H1 (cell line): ENCODE data around the gene GIMAP7. TPM values are rescaled to one million over a fixed set of nuclear protein-coding genes. Genes with fewer than 3 reads are reported as not detected.

Experiments
- CTCF ChIA-PET: fragments of 300-600 bp; sonication (Branson Sonifier 250); formaldehyde crosslinking; loops from one replicate; lab custom pipeline; 2021; ENCODE audit not compliant: partially characterized antibody; lab: Charles Lee
- POLR2A ChIA-PET: fragments of 300-600 bp; sonication (Branson Sonifier 250); formaldehyde crosslinking; loops from one replicate; lab custom pipeline; 2021; ENCODE audit warnings: inconsistent platforms; ENCODE audit not compliant: partially characterized antibody; lab: Charles Lee
- DNase-seq, 2 experiments: peaks; one replicate each; pipeline versions ENCODE4 v3.0.0 to v3.0.0-alpha.2; 2010 to 2022; ENCODE audit warnings: low spot score in 2 of 2, low read depth in 1 of 2, mixed read lengths in 1 of 2
- FAIRE-seq: peaks from 2 replicates; lab custom pipeline; 2011; peaks lifted over from hg19 to GRCh38; lab: Jason Lieb, UNC
- H2AFZ ChIP-seq: 2 replicates; pipeline ENCODE4 v1.8.1; 2012; ENCODE audit warnings: low read length, inconsistent platforms
- H2AK5ac ChIP-seq: 2 replicates; pipeline ENCODE4 v1.6.1; 2013; ENCODE audit warnings: low read depth, low read length
- H2BK120ac ChIP-seq: replicated peaks from 2 replicates; pipeline ENCODE3; 2013; ENCODE audit warnings: low read depth, low read length, inconsistent platforms
- H2BK12ac ChIP-seq: 2 replicates; pipeline ENCODE4 v1.6.1; 2013; ENCODE audit warnings: low read depth, low read length
- H2BK15ac ChIP-seq: 2 replicates; pipeline ENCODE4 v1.6.1; 2013; ENCODE audit warnings: low read length
- H2BK20ac ChIP-seq: 2 replicates; pipeline ENCODE4 v1.6.1; 2013; ENCODE audit warnings: low read length
- H2BK5ac ChIP-seq: 2 replicates; pipeline ENCODE4 v1.6.1; 2013; ENCODE audit warnings: low read depth, low read length
- H3K14ac ChIP-seq: 2 replicates; pipeline ENCODE4 v1.6.1; 2013; ENCODE audit warnings: inconsistent platforms; ENCODE audit not compliant: insufficient read length
- H3K18ac ChIP-seq: 2 replicates; pipeline ENCODE4 v1.6.1; 2013; ENCODE audit warnings: low read length; ENCODE audit errors: extremely low read depth
- H3K23ac ChIP-seq: 2 replicates; pipeline ENCODE4 v1.6.1; 2013; ENCODE audit warnings: inconsistent platforms; ENCODE audit not compliant: insufficient read length
- H3K23me2 ChIP-seq: 2 replicates; pipeline ENCODE4 v1.6.1; 2013; ENCODE audit warnings: low read depth, low read length
- H3K27ac ChIP-seq: 2 replicates; pipeline ENCODE4 v1.6.1; 2011; ENCODE audit warnings: low read depth, low read length, inconsistent platforms
- H3K27me3 ChIP-seq, 4 experiments: replicated peaks in 1 of 4; 1 replicate in 1 of 4; 2 replicates in 3 of 4; pipeline versions ENCODE4 v1.6.1 to v1.8.1; 2011 to 2013; ENCODE audit warnings: low read length in 3 of 4, mild to moderate bottlenecking in 3 of 4, inconsistent platforms in 2 of 4, mixed read lengths in 2 of 4, moderate library complexity in 1 of 4; ENCODE audit not compliant: control insufficient read depth in 3 of 4, insufficient read depth in 3 of 4; ENCODE audit errors: extremely low read depth in 1 of 4
- H3K36me3 ChIP-seq, 4 experiments: 2 replicates each; pipeline versions ENCODE4 v1.6.1 to v1.8.1; 2011 to 2013; ENCODE audit warnings: mild to moderate bottlenecking in 4 of 4, low read length in 3 of 4, moderate library complexity in 2 of 4, control low read depth in 1 of 4, inconsistent platforms in 1 of 4; ENCODE audit not compliant: insufficient read depth in 4 of 4, control insufficient read depth in 2 of 4
- H3K4ac ChIP-seq: replicated peaks from 2 replicates; pipeline ENCODE3; 2013; ENCODE audit warnings: low read length, low read depth, mixed read lengths, inconsistent platforms; ENCODE audit not compliant: insufficient read length
- H3K4me1 ChIP-seq, 4 experiments: replicated peaks in 1 of 4; 1 replicate in 1 of 4; 2 replicates in 3 of 4; pipeline versions ENCODE4 v1.6.1 to v1.8.1; 2011 to 2013; ENCODE audit warnings: low read length in 3 of 4, inconsistent platforms in 2 of 4, mixed read lengths in 1 of 4; ENCODE audit not compliant: insufficient read depth in 4 of 4, control insufficient read depth in 3 of 4
- H3K4me2 ChIP-seq, 2 experiments: 2 replicates each; pipeline versions ENCODE4 v1.6.1 to v1.8.1; 2011 to 2013; ENCODE audit warnings: low read depth in 2 of 2, low read length in 2 of 2, control low read depth in 1 of 2, inconsistent platforms in 1 of 2, mild to moderate bottlenecking in 1 of 2; ENCODE audit not compliant: insufficient read depth in 1 of 2
- H3K4me3 ChIP-seq, 4 experiments: fragments of 200-600, 300-600 bp in 1 of 4; sonication (generic), shearing (Covaris generic), sonication (Bioruptor Twin) in 1 of 4; 2 replicates each; pipeline versions ENCODE4 v1.5.1 to v1.8.1; 2011 to 2016; ENCODE audit warnings: low read length in 4 of 4, low read depth in 3 of 4, control low read depth in 2 of 4, inconsistent platforms in 2 of 4, mild to moderate bottlenecking in 2 of 4, mixed read lengths in 1 of 4, moderate library complexity in 1 of 4; ENCODE audit not compliant: insufficient read depth in 2 of 4; ENCODE audit errors: extremely low read depth in 1 of 4
- H3K56ac ChIP-seq: replicated peaks from 2 replicates; pipeline ENCODE3; 2013; ENCODE audit warnings: low read depth, mild to moderate bottlenecking, mixed read lengths, low read length, inconsistent platforms; ENCODE audit not compliant: insufficient read length
- H3K79me1 ChIP-seq: 2 replicates; pipeline ENCODE4 v1.6.1; 2013; ENCODE audit warnings: low read depth, low read length, control low read depth
- H3K79me2 ChIP-seq, 2 experiments: 2 replicates each; pipeline versions ENCODE4 v1.6.1 to v1.8.1; 2012 to 2013; ENCODE audit warnings: low read length in 2 of 2, mild to moderate bottlenecking in 2 of 2, inconsistent platforms in 1 of 2; ENCODE audit not compliant: insufficient read depth in 2 of 2, control insufficient read depth in 1 of 2
- H3K9ac ChIP-seq, 4 experiments: replicated peaks in 1 of 4; 1 replicate in 1 of 4; 2 replicates in 3 of 4; pipeline versions ENCODE4 v1.6.1 to v1.8.1; 2011 to 2013; ENCODE audit warnings: low read depth in 3 of 4, low read length in 3 of 4, control low read depth in 2 of 4, mild to moderate bottlenecking in 2 of 4, moderate library complexity in 2 of 4, inconsistent platforms in 1 of 4; ENCODE audit errors: extremely low read depth in 1 of 4
- H3K9me3 ChIP-seq, 2 experiments: 2 replicates each; pipeline versions ENCODE4 v1.6.1 to v1.8.1; 2012 to 2013; ENCODE audit warnings: mild to moderate bottlenecking in 2 of 2, moderate library complexity in 2 of 2, control low read depth in 1 of 2, inconsistent platforms in 1 of 2, low read depth in 1 of 2, low read length in 1 of 2, mixed read lengths in 1 of 2; ENCODE audit not compliant: insufficient read depth in 2 of 2
- H4K20me1 ChIP-seq, 2 experiments: replicated peaks in 1 of 2; 2 replicates each; pipeline versions ENCODE3 to v1.8.1; 2011 to 2013; ENCODE audit warnings: inconsistent platforms in 2 of 2, low read length in 2 of 2, mild to moderate bottlenecking in 1 of 2; ENCODE audit not compliant: insufficient read depth in 2 of 2, control insufficient read depth in 1 of 2
- H4K5ac ChIP-seq: 2 replicates; pipeline ENCODE4 v1.6.1; 2013; ENCODE audit warnings: low read length, low read depth, mixed read lengths, inconsistent platforms; ENCODE audit not compliant: insufficient read length
- H4K8ac ChIP-seq: 2 replicates; pipeline ENCODE4 v1.8.0; 2013; ENCODE audit warnings: mild to moderate bottlenecking, moderate library complexity, low read length, inconsistent platforms; ENCODE audit not compliant: insufficient read depth; ENCODE audit errors: extremely low read depth
- H4K91ac ChIP-seq: replicated peaks from 2 replicates; pipeline ENCODE3; 2013; ENCODE audit warnings: low read length, mixed read lengths, inconsistent platforms; ENCODE audit not compliant: insufficient read length
- CHD2 ChIP-seq: IDR thresholded peaks from 2 replicates; pipeline ENCODE4 v1.6.1; 2012; ENCODE audit warnings: low read length, improper control_type of control experiment
- CTBP2 ChIP-seq: IDR thresholded peaks from 2 replicates; pipeline ENCODE4 v1.7.0; 2011; ENCODE audit warnings: borderline replicate concordance, mild to moderate bottlenecking, moderate library complexity, mixed read lengths, low read length; ENCODE audit not compliant: insufficient read depth, insufficient read length
- HDAC2 ChIP-seq, 2 experiments: fragments of 300-600 bp in 1 of 2; sonication (generic) in 1 of 2; IDR thresholded peaks; 2 replicates each; pipeline ENCODE4 v1.6.1; 2011 to 2012; ENCODE audit warnings: low read depth in 2 of 2, low read length in 2 of 2, mild to moderate bottlenecking in 2 of 2, moderate library complexity in 2 of 2, borderline replicate concordance in 1 of 2, inconsistent platforms in 1 of 2
- KDM4A ChIP-seq: IDR thresholded peaks from one replicate; pipeline ENCODE4 v1.7.1; 2012; ENCODE audit warnings: low read depth, mild to moderate bottlenecking, moderate library complexity, low read length, inconsistent platforms; ENCODE audit not compliant: severe bottlenecking
- KDM5A ChIP-seq: fragments of 200-600 bp; IDR thresholded peaks from 2 replicates; pipeline ENCODE4 v1.7.1; 2012; ENCODE audit warnings: mild to moderate bottlenecking, low read length, inconsistent platforms, mixed read lengths
- POU5F1 ChIP-seq: IDR thresholded peaks from 2 replicates; pipeline ENCODE4 v1.6.1; 2011; ENCODE audit warnings: low read depth, mild to moderate bottlenecking, low read length, moderate library complexity
- SIN3A ChIP-seq, 2 experiments: IDR thresholded peaks in 1 of 2; conservative IDR thresholded peaks in 1 of 2; 2 replicates each; pipeline ENCODE4 v1.6.1; 2011 to 2012; ENCODE audit warnings: low read length in 2 of 2, improper control_type of control experiment in 1 of 2, low read depth in 1 of 2, mild to moderate bottlenecking in 1 of 2
- WGBS, 2 experiments: shearing (Covaris generic) in 1 of 2; methylation state at CpG; one replicate each; pipeline versions ENCODE4 v1.1.6 to v1.1.7; 2013 to 2015; ENCODE audit warnings: low lambda C conversion rate in 2 of 2, mixed read lengths in 2 of 2, inconsistent platforms in 1 of 2, low coverage in 1 of 2, missing lambda C conversion rate in 1 of 2; ENCODE audit not compliant: insufficient replicate concordance in 2 of 2, insufficient coverage in 1 of 2, insufficient read length in 1 of 2; ENCODE audit errors: extremely low coverage in 1 of 2, missing lambda C conversion rate in 1 of 2; 5-methylcytosine and 5-hydroxymethylcytosine counted together
- polyA plus RNA-seq, 7 experiments: library from polyadenylated mRNA; depleted of rRNA in 3 of 7; stranded (reverse) in 5 of 7; unstranded in 2 of 7; fragments of >200 nt in 5 of 7; fragments of 200-250 nt in 2 of 7; gene quantifications; 1 replicate in 5 of 7; 2 replicates in 1 of 7; 4 replicates in 1 of 7; pipeline versions ENCODE4 v1.2.1 to v1.2.3, GENCODE V29; 2011 to 2013; ENCODE audit warnings: missing spikeins in 2 of 7, mixed read lengths in 2 of 7
- total RNA-seq: library from RNA; stranded (reverse); fragmentation: NEBNext Ultra II Directional; extraction: Animal tissue kit (Norgen Biotek cat#: 25700); gene quantifications from 2 replicates; pipeline ENCODE4 v1.2.1, GENCODE V29; 2021
- TF ChIP-seq, protein P1 (sequence below): IDR thresholded peaks from 2 replicates; pipeline ENCODE4 v1.6.1; 2012; ENCODE audit warnings: low read length, inconsistent platforms
- TF ChIP-seq, protein P2 (sequence below): IDR thresholded peaks from 2 replicates; pipeline ENCODE4 v1.6.1; 2012; ENCODE audit warnings: inconsistent platforms

Gene GIMAP7
- total and polyA plus RNA-seq, 2 of the 8 experiments (the other 6 are each of a cell fraction or from before 2014, with no cell fraction given): not detected

- Histone ChIP-seq H4K8ac (no peak overlapping the region), H3K56ac (no peak overlapping the region), H3K79me1 (no peaks in the 10 kb centered on the region), H2BK5ac (no peak overlapping the region), H3K18ac (no peak overlapping the region), H3K14ac (no peak overlapping the region), H3K4ac (no peak overlapping the region), H3K23ac (no peak overlapping the region), H3K4me3 (no peak overlapping the region), H2BK120ac (no peak overlapping the region), H2AK5ac (no peak overlapping the region), H4K91ac (no peak overlapping the region), H3K9ac (no peak overlapping the region), H2AFZ (no peak overlapping the region), H2BK20ac (no peak overlapping the region), H3K23me2 (no peaks in the 10 kb centered on the region), H3K9me3 (no peaks in the 10 kb centered on the region; a peak in 1 of 4 replicates), H4K20me1 (no peaks in the 10 kb centered on the region), H2BK12ac (no peak overlapping the region), H3K36me3 (no peaks in the 10 kb centered on the region), H3K4me2 (no peak overlapping the region), H3K4me1 (peaks cover 0 to 2% (median under 1%) of the 10 kb centered on the region in 4 experiments; a peak in 1 of 7 replicates), H3K79me2 (no peaks in the 10 kb centered on the region), H4K5ac (no peak overlapping the region), H2BK15ac (no peak overlapping the region), H3K27ac (no peak overlapping the region), H3K27me3 (no peaks in the 10 kb centered on the region)
- POLR2A ChIA-PET: no interaction called here
- CTCF ChIA-PET: no interaction called here
- DNase-seq (no peak), FAIRE-seq (no peak)
- TF ChIP-seq KDM4A (no peak), HDAC2 (IDR thresholded peaks at IDR 0.05; ENCODE audit: borderline replicate concordance in 1 of 2, low read depth in 2 of 2, low read length in 2 of 2) (no peak), KDM5A (no peak), POU5F1 (no peak), SIN3A (conservative IDR thresholded peaks at IDR 0.05 in 1 of 2, IDR thresholded peaks at IDR 0.05 in 1 of 2; ENCODE audit: low read depth in 1 of 2, low read length in 2 of 2) (no peak), CTBP2 (no peak), CHD2 (no peak)
- TF ChIP-seq, protein P1, sequence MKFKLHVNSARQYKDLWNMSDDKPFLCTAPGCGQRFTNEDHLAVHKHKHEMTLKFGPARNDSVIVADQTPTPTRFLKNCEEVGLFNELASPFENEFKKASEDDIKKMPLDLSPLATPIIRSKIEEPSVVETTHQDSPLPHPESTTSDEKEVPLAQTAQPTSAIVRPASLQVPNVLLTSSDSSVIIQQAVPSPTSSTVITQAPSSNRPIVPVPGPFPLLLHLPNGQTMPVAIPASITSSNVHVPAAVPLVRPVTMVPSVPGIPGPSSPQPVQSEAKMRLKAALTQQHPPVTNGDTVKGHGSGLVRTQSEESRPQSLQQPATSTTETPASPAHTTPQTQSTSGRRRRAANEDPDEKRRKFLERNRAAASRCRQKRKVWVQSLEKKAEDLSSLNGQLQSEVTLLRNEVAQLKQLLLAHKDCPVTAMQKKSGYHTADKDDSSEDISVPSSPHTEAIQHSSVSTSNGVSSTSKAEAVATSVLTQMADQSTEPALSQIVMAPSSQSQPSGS: no peak
- TF ChIP-seq, protein P2, sequence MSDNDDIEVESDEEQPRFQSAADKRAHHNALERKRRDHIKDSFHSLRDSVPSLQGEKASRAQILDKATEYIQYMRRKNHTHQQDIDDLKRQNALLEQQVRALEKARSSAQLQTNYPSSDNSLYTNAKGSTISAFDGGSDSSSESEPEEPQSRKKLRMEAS: no peak
- 82% methylated on average over 1 of the region's 1 CpG; no CpG with 5 or more reads in 1 of the 2 experiments for WGBS, 2 experiments
Measured at GRCh38 chr7:150516956-150517745, 2.5 kb downstream of the GIMAP7 start.
